ENCODE results near the gene NALCN. TPM values are rescaled to one million over a fixed set of nuclear protein-coding genes. Genes with fewer than 3 reads are reported as not detected.

The NALCN gene
- total RNA-seq, 1 donor from 2014 or later: 2.3 TPM

GRCh38 chr13:101010100-101010499 is 406.2 kb downstream of the NALCN start:
- intact Hi-C loops (cut with DNase I): no loop called here
- no peak for DNase-seq (ENCODE audit: low spot score)

- DNase-seq (ENCODE audit: low spot score): no peak
- intact Hi-C loops (cut with DNase I): no loop called here
These were observed 409.1 kb downstream of the NALCN start for GRCh38 chr13:101007245-101007644.

Other genes with a start within 250 kb of the NALCN start
- gene ITGBL1, start 36.2 kb upstream of the NALCN start, total RNA-seq: 9.2 TPM

All from cardiac septum (tissue), 1 donor.